Adrenal gland (tissue), 5 donors: ENCODE data around the gene ENDOV.

Experiments used
- POLR2A ChIP-seq, 2 donors: fragments of 450-650 bp; IDR thresholded peaks; one replicate each; pipeline ENCODE4 v1.6.1; 2017; ENCODE audit warnings: antibody characterized with exemption in 2 of 2, mild to moderate bottlenecking in 2 of 2, moderate library complexity in 1 of 2
- TF ChIP-seq, protein P1 (sequence below), 6 experiments: fragments of 450-650 bp in 4 of 6; fragments of 200-600 bp in 2 of 6; sonication (generic) in 1 of 6; IDR thresholded peaks; 1 replicate in 5 of 6; 2 replicates in 1 of 6; pipeline versions ENCODE4 v1.5.1 to v1.8.0; 2016 to 2021; ENCODE audit warnings: antibody characterized with exemption in 6 of 6, mild to moderate bottlenecking in 2 of 6, moderate library complexity in 1 of 6
- donor health status: DM: no; HTN: no; CAD: no.

DNA sequence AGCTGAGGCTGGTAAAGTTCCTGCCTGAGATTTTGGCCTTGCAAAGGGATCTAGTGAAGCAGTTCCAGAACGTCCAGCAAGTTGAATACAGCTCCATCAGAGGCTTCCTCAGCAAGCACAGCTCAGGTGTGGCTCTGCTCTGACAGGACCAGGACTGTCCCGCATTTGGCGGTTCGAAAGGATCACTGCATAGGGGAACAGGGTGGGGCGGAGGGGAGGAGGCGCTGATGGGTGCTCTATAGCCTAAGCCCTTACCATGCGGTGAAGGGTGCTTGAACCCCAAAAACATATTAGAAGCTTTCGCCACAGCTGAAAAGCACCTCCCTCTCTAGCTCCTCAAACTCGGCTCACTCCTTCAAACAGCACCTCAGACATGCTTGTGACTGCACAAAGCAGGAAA, 29.9 kb upstream of the ENDOV start:
- TF ChIP-seq, protein P1, sequence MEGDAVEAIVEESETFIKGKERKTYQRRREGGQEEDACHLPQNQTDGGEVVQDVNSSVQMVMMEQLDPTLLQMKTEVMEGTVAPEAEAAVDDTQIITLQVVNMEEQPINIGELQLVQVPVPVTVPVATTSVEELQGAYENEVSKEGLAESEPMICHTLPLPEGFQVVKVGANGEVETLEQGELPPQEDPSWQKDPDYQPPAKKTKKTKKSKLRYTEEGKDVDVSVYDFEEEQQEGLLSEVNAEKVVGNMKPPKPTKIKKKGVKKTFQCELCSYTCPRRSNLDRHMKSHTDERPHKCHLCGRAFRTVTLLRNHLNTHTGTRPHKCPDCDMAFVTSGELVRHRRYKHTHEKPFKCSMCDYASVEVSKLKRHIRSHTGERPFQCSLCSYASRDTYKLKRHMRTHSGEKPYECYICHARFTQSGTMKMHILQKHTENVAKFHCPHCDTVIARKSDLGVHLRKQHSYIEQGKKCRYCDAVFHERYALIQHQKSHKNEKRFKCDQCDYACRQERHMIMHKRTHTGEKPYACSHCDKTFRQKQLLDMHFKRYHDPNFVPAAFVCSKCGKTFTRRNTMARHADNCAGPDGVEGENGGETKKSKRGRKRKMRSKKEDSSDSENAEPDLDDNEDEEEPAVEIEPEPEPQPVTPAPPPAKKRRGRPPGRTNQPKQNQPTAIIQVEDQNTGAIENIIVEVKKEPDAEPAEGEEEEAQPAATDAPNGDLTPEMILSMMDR (IDR thresholded peaks at IDR 0.05): no peak
- no peak for TF ChIP-seq POLR2A (IDR thresholded peaks at IDR 0.05)
